ENCODE measurements around the gene TBC1D21.

DNA sequence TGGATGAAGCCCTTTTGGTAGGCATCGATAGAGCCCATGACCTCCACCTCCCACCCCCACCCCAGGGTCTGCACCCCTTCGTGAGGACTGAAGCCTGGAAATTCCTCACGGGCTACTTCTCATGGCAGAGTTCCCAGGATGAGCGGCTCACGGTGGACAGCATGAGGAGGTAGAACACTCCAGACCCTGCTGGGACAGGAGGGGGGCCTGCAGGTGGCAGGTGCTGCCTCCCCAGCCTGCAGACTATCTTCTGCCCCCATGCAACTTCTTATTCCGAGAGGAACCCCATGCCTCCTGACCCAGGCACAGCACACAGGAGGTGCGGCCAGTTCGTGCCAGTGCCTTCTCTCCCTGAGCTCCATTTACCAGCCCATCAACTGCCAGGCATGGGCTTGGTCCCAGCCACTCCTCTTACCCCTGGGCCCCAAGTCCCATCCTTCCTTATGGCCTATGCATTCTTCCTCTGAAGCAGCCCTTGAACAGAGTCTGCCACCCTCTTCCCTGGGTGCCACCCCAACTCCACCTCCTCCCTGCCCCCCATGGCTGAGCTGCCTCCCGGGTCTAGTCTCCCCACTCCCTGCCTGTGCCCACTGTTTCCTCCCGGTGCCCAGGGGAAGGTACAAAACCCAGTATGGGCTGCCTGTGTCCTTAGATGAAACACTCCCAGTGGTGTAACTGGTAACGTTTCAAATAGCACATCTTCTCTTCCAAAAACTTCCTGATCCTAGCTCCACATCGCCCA is 8.4 kb downstream of the TBC1D21 start:
- no peak for TF ChIP-seq MZF1 (tag by site-specific recombination; IDR thresholded peaks at IDR 0.05; ENCODE audit: borderline replicate concordance)
- no peak for TF ChIP-seq PRDM1 (tag by site-specific recombination; IDR thresholded peaks at IDR 0.05)
- TF ChIP-seq CTCF (tag by site-specific recombination; IDR thresholded peaks at IDR 0.05) = no peak
- no peak for TF ChIP-seq HOXC10 (CRISPR knock-in tag; IDR thresholded peaks at IDR 0.05)
- TF ChIP-seq ZNF23 (tag by site-specific recombination; IDR thresholded peaks at IDR 0.05; ENCODE audit: borderline replicate concordance) = no peak
- TF ChIP-seq TRIM28 (IDR thresholded peaks at IDR 0.05; ENCODE audit: borderline replicate concordance, low read length) = no peak
- TF ChIP-seq BCL6B (tag by site-specific recombination; IDR thresholded peaks at IDR 0.05) = no peak
- TF ChIP-seq, protein P1, sequence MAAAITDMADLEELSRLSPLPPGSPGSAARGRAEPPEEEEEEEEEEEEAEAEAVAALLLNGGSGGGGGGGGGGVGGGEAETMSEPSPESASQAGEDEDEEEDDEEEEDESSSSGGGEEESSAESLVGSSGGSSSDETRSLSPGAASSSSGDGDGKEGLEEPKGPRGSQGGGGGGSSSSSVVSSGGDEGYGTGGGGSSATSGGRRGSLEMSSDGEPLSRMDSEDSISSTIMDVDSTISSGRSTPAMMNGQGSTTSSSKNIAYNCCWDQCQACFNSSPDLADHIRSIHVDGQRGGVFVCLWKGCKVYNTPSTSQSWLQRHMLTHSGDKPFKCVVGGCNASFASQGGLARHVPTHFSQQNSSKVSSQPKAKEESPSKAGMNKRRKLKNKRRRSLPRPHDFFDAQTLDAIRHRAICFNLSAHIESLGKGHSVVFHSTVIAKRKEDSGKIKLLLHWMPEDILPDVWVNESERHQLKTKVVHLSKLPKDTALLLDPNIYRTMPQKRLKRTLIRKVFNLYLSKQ (tag by site-specific recombination; IDR thresholded peaks at IDR 0.05; ENCODE audit: borderline replicate concordance) = no peak

Measured in HEK293 (cell line).